ENCODE data around the gene RASA3.
"Not testable (repeated sequence)": the region's sequence is repeated elsewhere in the genome, so short reads cannot be mapped to it uniquely, and the experiment has no call there.

The RASA3 gene

GRCh38 chr13:114155926-114156883 lies 23.8 kb upstream of the RASA3 start:
- no peak for DNase-seq (ENCODE audit: low spot score)

- DNase-seq (ENCODE audit: low spot score): no peak
These were observed 22.9 kb upstream of the RASA3 start for GRCh38 chr13:114155320-114155719.

- DNase-seq (ENCODE audit: low spot score): no peak
These were observed 22.1 kb upstream of the RASA3 start for GRCh38 chr13:114154476-114154875.

DNA sequence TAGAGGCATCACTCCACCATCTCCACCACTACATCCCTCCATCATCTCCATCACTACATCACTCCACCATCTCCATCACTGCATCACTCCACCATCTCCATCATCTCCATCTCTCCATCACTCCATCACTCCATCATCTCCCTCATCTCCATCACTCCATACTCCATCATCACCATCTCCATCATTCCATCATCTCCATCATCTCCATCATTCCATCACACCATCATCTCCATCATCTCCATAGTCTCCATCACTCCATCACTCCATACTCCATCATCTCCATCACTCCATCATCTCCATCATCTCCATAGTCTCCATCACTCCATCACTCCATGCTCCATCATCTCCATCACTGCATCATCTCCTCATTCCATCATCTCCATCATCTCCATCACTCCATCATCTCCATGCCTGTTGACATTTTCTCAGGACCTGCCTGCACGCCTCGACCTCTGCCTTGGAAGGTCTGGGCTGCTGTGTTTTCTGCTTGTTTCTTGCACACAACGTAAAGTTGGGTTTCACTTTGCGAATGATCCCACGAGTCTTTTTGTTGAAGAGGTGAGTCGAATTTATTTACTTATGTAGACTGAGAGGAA lies 21.2 kb upstream of the RASA3 start:
- DNase-seq (ENCODE audit: low spot score): no peak

DNA sequence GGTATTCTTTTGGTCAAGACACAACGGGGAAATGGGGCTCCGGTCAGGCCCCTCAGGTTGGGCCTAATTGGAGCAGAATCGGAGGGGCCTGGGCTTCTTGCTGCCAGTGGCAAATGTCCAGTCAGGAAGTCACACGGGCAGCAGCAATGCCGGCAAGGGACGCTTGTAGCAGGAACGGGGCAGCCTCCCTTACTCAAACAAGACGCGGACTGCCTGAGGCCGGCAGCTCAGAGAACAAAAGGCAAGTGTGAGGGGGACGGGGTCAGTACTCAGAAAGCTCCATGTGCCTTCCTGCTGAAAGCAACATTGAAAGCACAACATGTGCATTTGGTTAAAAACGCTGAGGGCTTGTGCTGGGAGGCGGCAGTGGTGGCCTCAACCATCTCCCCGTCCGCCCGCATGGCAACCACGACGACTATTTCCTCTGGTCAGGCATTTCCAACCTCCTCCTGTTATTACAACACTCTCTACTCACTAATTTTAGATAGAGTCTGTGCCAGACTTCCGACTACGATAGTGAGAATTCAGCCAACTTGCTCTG lies 20.5 kb upstream of the RASA3 start:
- peak; percentile 50 for DNase-seq (ENCODE audit: low spot score)

GRCh38 chr13:114152285-114152645 lies 19.8 kb upstream of the RASA3 start:
- no peak for DNase-seq (ENCODE audit: low spot score)

DNA sequence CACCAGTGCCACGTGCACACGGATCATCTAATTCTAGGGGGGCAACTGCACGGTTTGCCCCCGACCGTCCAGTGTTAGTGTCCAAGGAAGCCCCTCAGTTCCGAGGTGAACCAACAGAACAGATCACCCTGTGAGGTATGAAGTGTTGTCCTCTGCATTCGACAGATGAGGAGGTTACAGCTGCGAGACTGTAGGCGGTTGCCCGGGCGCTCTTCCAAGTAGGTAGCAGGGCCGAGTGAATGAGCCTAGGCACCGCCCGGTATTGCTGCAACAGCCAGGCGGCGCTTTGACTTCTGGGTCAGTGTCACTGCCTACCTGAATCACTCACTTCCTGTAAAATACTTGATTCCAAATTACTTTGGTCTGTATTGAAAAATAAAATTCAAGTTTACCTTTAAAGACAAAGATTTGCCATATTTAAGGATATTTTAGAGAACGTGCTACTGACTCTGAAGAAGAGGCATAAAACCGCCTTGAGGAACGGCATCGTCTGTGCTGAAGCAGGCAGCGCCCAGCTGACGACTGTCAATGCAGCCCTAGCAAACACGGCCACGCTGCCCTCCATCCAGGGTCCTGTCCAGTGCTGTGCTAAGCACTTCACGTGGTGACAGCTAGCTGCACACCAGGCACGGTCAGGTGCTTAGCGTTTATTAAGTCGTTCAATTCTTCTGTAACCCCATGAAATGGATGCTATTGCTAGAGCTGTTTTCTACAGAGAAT lies 19.3 kb upstream of the RASA3 start:
- no peak for DNase-seq (ENCODE audit: low spot score)

- no peak for DNase-seq (ENCODE audit: low spot score)
These were observed 18.6 kb upstream of the RASA3 start for GRCh38 chr13:114151031-114151430.

DNA sequence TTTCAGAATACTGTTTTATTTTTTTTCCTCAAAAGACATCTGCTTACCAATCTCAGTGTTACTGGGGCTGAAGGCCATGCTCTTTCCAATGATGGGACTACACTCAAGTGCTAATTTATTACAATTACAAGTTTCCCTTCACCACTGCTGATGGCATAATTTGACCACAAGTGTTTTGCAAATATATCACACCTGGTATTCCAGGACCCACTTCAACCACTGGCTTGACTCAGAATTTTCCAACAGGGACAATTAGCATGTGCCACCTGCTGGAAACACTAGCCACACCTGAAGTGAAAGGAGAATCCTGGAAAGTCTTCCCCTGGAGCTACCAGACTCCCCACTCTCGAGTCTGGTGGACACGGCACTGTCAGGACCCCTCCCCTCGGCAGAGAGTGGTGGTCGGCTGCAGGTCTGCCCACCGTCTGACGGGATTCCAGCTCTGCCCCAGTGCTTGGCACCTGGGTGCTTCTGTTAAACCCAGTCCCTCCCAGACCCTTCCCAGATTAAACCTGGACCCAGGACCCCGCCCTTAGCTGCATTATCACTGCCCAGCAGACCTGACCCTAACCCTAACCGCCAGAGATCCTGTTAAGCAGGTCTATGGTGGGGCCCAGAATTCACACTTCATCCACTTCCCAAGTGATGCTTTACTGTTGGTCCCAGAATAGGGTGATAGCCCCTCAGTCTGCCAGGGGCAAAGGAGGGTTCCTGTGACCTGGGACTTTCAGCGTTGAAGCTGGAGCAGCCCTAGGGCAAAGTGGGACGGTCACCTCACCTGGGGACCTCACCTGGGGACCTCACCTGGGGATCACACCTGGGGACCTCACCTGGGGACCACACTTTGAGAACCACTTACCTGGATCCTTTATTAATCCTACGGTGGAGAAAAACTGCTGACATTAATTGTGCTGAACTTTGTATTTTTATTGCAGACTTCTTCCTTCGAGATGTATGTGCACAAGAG lies 17.6 kb upstream of the RASA3 start:
- no peak for DNase-seq (ENCODE audit: low spot score)

GRCh38 chr13:114148886-114149285 lies 16.5 kb upstream of the RASA3 start:
- DNase-seq (ENCODE audit: low spot score): not testable (repeated sequence)

- DNase-seq (ENCODE audit: low spot score): no peak
These were observed 16.1 kb upstream of the RASA3 start for GRCh38 chr13:114148521-114148855.

DNA sequence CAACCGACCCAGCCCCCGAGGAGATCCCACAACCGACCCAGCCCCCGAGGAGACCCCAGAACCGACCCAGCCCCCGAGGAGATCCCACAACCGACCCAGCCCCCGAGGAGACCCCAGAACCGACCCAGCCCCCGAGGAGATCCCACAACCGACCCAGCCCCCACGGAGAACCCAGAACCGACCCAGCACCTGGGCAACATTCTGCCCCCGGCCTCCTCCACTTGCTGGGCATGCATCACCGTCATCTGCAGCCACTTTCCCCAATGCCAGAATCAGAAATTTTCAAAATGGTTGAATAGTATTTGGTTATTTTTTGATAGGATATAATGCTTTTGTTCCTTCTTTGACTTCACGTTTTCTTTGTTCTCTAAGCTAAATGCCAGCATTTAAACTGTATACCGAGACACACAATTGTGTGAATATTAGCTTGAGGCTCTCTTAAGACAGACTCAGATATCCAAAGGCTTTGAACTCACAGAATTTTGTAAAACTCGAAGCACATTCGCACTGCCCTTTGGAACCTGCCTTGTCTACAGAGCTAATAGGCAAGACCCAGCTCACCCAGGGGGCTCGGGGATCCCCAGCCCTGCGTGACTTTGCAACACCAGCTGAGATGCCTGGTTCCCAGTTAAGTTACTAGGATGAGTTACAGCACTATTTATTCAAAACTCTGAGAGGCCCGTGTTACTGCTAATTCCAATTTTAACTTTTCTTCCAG lies 15.5 kb upstream of the RASA3 start:
- no peak for DNase-seq (ENCODE audit: low spot score)

- no peak for DNase-seq (ENCODE audit: low spot score)
These were observed 14.2 kb upstream of the RASA3 start for GRCh38 chr13:114146629-114147028.

DNA sequence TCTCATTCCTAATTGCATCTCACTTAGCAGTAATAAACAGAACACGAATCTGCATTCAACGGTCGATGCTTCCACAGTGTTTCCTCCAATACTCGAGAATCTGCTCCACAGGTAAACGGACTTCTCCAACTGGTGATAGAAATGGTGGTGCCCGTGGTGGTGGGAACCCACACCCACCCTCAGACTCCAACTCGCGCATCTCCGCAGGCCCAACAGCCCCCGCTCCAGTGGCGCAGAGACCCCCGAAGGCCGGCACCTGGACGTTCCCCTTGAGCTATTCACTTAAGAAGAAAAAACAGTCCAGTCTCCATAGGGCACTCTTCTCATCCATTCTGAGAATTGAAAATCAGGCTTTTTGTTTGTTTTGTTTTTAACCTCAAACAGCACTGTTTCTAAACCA lies 13.8 kb upstream of the RASA3 start:
- no peak for DNase-seq (ENCODE audit: low spot score)

- DNase-seq (ENCODE audit: low spot score): no peak
These were observed 13.3 kb upstream of the RASA3 start for GRCh38 chr13:114145722-114146121.

- no peak for DNase-seq (ENCODE audit: low spot score)
These were observed 12.8 kb upstream of the RASA3 start for GRCh38 chr13:114145256-114145655.

GRCh38 chr13:114144606-114145244 lies 12.3 kb upstream of the RASA3 start:
- no peak for DNase-seq (ENCODE audit: low spot score)

DNA sequence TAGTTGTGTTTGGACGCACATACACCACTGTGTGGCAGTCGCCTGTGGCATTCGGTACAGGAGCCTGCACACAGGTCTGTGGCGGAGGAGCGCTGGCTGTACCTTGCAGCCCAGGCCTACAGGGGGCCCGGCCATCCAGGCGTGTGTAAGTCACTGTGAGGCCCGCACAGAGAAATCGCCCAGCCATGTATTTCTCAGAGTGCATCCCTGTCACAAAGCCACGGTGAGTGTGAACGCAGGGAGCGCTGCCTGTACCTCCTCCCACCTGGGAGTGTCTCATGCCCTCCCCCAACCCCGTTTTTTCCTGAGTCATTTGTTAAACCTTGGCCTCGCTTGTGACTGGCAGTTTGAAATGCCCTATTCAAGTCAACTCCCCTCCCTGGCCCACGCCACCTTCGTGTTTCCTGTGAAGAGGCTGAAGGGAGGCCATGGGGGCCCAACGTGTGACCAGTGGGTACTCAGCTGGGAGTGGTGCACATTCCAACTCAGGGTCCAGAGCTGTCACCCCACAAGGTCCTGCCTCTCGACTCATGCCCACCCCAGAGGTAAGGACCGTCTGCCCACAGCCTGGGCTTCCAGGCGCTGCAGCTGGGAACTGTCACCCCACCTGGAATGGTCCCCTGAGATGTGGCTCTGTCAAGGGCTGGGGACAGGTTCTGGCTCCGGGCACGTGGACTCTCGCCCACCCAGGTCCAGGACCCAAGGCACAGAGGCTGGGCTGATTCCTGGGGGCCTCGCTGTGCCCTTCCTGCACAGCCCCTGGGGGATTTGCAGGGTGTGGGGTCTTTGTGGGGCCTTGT lies 11.6 kb upstream of the RASA3 start:
- DNase-seq (ENCODE audit: low spot score): no peak

DNA sequence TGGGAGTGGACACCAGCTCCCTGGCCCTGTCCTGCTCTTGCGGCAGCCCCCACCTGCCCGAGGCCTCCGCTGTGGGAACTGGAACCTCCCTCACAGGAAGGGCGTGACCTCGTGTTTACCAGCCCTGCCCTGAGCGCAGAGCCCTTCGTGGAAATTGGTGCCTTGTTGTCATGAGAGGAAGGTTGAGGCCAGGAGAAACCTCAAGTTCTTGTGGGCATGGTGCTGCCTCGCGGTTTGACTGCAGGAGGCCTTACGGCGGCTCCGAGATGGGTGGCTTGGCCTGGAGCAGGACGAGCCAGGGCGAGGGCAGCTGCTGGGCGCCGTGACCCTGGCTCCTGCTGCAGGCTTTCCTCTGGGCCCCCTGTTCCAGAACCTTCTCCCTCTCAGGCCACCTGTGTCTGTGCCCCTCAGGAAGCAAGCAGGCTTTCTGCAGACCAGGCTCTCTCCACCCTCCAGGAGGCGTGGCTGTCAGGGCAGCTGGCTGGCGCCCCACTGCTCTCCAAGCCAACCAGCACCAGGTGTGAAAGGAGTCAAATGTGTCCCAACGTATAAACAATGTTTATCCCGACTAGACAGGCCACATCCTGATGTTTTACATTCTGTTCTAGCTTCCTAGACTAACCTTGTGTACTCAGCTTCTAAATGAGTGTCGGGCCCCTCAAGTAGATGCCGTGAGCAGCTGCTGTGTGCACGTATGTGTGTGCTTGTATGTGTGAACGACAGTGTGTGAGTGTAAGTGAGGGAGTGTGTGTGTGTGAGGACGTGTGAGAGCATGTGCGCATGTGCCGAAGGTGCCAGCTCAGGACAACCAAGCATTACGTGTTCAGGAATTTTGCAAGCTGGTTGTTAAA lies 10.4 kb upstream of the RASA3 start:
- no peak for DNase-seq (ENCODE audit: low spot score)
